IMR-90 (cell line): ENCODE results near the gene OR5AR1. TPM values are rescaled to one million over a fixed set of nuclear protein-coding genes. Genes with fewer than 3 reads are reported as not detected.

Experiments
- ATAC-seq: fragments of 200-7000 bp; cut with Tn5 transposase; 2 replicates; pipeline ENCODE4 v1.9.1; 2020; ENCODE audit warnings: low read depth, mild to moderate bottlenecking, moderate library complexity
- BruUV-seq: library from RNA; stranded (reverse); fragments of 400-500 nt; replicated peaks from 2 replicates; lab custom pipeline; 2021; lab: Mats Ljungman, UMichigan
- CTCF ChIA-PET: fragments of 300-600 bp; formaldehyde crosslinking; extraction: SDS; loops from one replicate; lab custom pipeline; 2021; ENCODE audit warnings: antibody characterized with exemption; lab: Yijun Ruan, JAX
- POLR2A ChIA-PET: fragments of 300-600 bp; sonication (Branson Sonifier 250); formaldehyde crosslinking; loops from one replicate; lab custom pipeline; 2022; ENCODE audit warnings: antibody characterized with exemption; ENCODE audit not compliant: unreplicated experiment; lab: Charles Lee
- DNase-seq: peaks from one replicate; pipeline ENCODE4 v3.0.0; 2013
- H2AFZ ChIP-seq: replicated peaks from 2 replicates; pipeline ENCODE3; 2013; ENCODE audit warnings: low read length, mild to moderate bottlenecking; ENCODE audit not compliant: poor library complexity
- H2AK5ac ChIP-seq: 2 replicates; pipeline ENCODE4 v1.6.1; 2013; ENCODE audit warnings: low read depth, low read length, inconsistent platforms
- H2AK9ac ChIP-seq: replicated peaks from 2 replicates; pipeline ENCODE3; 2013; ENCODE audit warnings: mild to moderate bottlenecking, low read depth, low read length, moderate library complexity; ENCODE audit not compliant: poor library complexity
- H2BK120ac ChIP-seq: 2 replicates; pipeline ENCODE4 v1.6.1; 2013; ENCODE audit warnings: low read depth, low read length, inconsistent platforms
- H2BK15ac ChIP-seq: 3 replicates; pipeline ENCODE4 v1.6.1; 2013; ENCODE audit warnings: low read depth, low read length, inconsistent platforms
- H2BK20ac ChIP-seq: 2 replicates; pipeline ENCODE4 v1.6.1; 2013; ENCODE audit warnings: low read depth, mild to moderate bottlenecking, inconsistent platforms, low read length, moderate library complexity
- H2BK5ac ChIP-seq: 2 replicates; pipeline ENCODE4 v1.6.1; 2013; ENCODE audit warnings: mild to moderate bottlenecking, low read depth, low read length, inconsistent platforms; ENCODE audit not compliant: poor library complexity, severe bottlenecking
- H3K14ac ChIP-seq: replicated peaks from 2 replicates; pipeline ENCODE4 v1.6.1; 2013; ENCODE audit warnings: low read depth, low read length, inconsistent platforms
- H3K18ac ChIP-seq: 2 replicates; pipeline ENCODE4 v1.6.1; 2013; ENCODE audit warnings: low read depth, low read length, control low read depth
- H3K23ac ChIP-seq: 2 replicates; pipeline ENCODE4 v1.6.1; 2013; ENCODE audit warnings: low read depth, low read length, inconsistent platforms
- H3K27ac ChIP-seq: 2 replicates; pipeline ENCODE4 v1.5.1; 2013; ENCODE audit warnings: mild to moderate bottlenecking, control low read depth, low read length; ENCODE audit not compliant: insufficient read depth
- H3K27me3 ChIP-seq: 2 replicates; pipeline ENCODE4 v1.6.1; 2013; ENCODE audit warnings: low read length; ENCODE audit not compliant: control insufficient read depth, insufficient read depth
- H3K36me3 ChIP-seq: 2 replicates; pipeline ENCODE4 v1.6.1; 2013; ENCODE audit warnings: low read length, mixed read lengths; ENCODE audit not compliant: control insufficient read depth, insufficient read depth
- H3K4ac ChIP-seq: 2 replicates; pipeline ENCODE4 v1.6.1; 2013; ENCODE audit warnings: low read depth, low read length, inconsistent platforms
- H3K4me1 ChIP-seq: 2 replicates; pipeline ENCODE4 v1.6.1; 2013; ENCODE audit warnings: low read length, mixed read lengths; ENCODE audit not compliant: control insufficient read depth, insufficient read depth
- H3K4me2 ChIP-seq: 2 replicates; pipeline ENCODE4 v1.6.1; 2013; ENCODE audit warnings: low read depth, mild to moderate bottlenecking, control low read depth, low read length, moderate library complexity
- H3K4me3 ChIP-seq: 2 replicates; pipeline ENCODE4 v1.5.1; 2013; ENCODE audit warnings: low read depth, mild to moderate bottlenecking, control low read depth, low read length, moderate library complexity; ENCODE audit not compliant: insufficient read depth
- H3K56ac ChIP-seq: 2 replicates; pipeline ENCODE4 v1.6.1; 2013; ENCODE audit warnings: low read length, inconsistent platforms; ENCODE audit not compliant: insufficient read depth; ENCODE audit errors: extremely low read depth
- H3K79me1 ChIP-seq, 2 experiments: 2 replicates each; pipeline ENCODE4 v1.6.1; 2013; ENCODE audit warnings: low read length in 2 of 2, inconsistent platforms in 1 of 2, low read depth in 1 of 2
- H3K9ac ChIP-seq: 2 replicates; pipeline ENCODE4 v1.6.1; 2013; ENCODE audit warnings: low read depth, low read length, control low read depth
- H3K9me1 ChIP-seq: 2 replicates; pipeline ENCODE4 v1.6.1; 2013; ENCODE audit warnings: low read length, inconsistent platforms; ENCODE audit not compliant: insufficient read depth
- H3K9me3 ChIP-seq: 2 replicates; pipeline ENCODE4 v1.6.1; 2013; ENCODE audit warnings: low read length; ENCODE audit not compliant: control insufficient read depth, insufficient read depth
- H4K20me1 ChIP-seq: 2 replicates; pipeline ENCODE4 v1.6.1; 2013; ENCODE audit warnings: low read length, inconsistent platforms; ENCODE audit not compliant: insufficient read depth
- H4K5ac ChIP-seq: 2 replicates; pipeline ENCODE4 v1.6.1; 2013; ENCODE audit warnings: mild to moderate bottlenecking, low read depth, low read length, control low read depth
- H4K8ac ChIP-seq, 2 experiments: 2 replicates each; pipeline ENCODE4 v1.6.1; 2013; ENCODE audit warnings: low read depth in 2 of 2, low read length in 2 of 2, control low read depth in 1 of 2, inconsistent platforms in 1 of 2
- H4K91ac ChIP-seq: 2 replicates; pipeline ENCODE4 v1.6.1; 2013; ENCODE audit warnings: low read depth, low read length, inconsistent platforms; ENCODE audit not compliant: insufficient read depth
- CTCF ChIP-seq: conservative IDR thresholded peaks from 2 replicates; pipeline ENCODE4 v1.5.1; 2012; ENCODE audit warnings: mild to moderate bottlenecking, low read depth, low read length, improper control_type of control experiment
- MAFK ChIP-seq: IDR thresholded peaks from 2 replicates; pipeline ENCODE4 v1.6.1; 2012; ENCODE audit warnings: low read depth, low read length, improper control_type of control experiment
- POLR2A ChIP-seq: IDR thresholded peaks from 2 replicates; pipeline ENCODE4 v1.6.1; 2012; ENCODE audit warnings: mild to moderate bottlenecking, low read depth, low read length
- RCOR1 ChIP-seq: IDR thresholded peaks from 2 replicates; pipeline ENCODE4 v1.6.1; 2012; ENCODE audit warnings: mild to moderate bottlenecking, low read length, improper control_type of control experiment; ENCODE audit not compliant: insufficient replicate concordance
- WGBS, 2 experiments: methylation state at CpG; one replicate each; pipeline versions ENCODE4 v1.1.5 to v1.1.7; 2013; ENCODE audit warnings: missing lambda C conversion rate in 2 of 2; ENCODE audit not compliant: insufficient read length in 1 of 2; ENCODE audit errors: extremely low coverage in 2 of 2; 5-methylcytosine and 5-hydroxymethylcytosine counted together
- dilution Hi-C: fragments of 300-500 bp; cut with HindIII; formaldehyde crosslinking; loops from one replicate; pipeline ENCODE4 v1.14.3; 2018; ENCODE audit warnings: low sequenced_read_pairs; ENCODE audit not compliant: unreplicated experiment
- in situ Hi-C: fragments of 300-500 bp; cut with MboI; formaldehyde crosslinking; loops from 3 replicates; pipeline ENCODE4 v1.14.3; 2019; ENCODE audit warnings: low sequenced_read_pairs, inconsistent platforms, mixed read lengths
- intact Hi-C: fragments of 100-400 bp; cut with micrococcal nuclease; formaldehyde crosslinking; loops from 2 replicates; pipeline ENCODE4 v1.10.0; 2022
- polyA plus RNA-seq, 3 experiments: library from polyadenylated mRNA; depleted of rRNA; stranded (reverse); fragments of >200 nt; gene quantifications; 2 replicates each; pipeline ENCODE4 v1.2.3, GENCODE V29; 2012; ENCODE audit warnings: low replicate concordance in 1 of 3
- total RNA-seq: library from RNA; depleted of rRNA; stranded (reverse); fragments of >200 nt; gene quantifications from 2 replicates; pipeline ENCODE4 v1.2.3, GENCODE V29; 2012

The OR5AR1 gene
- total and polyA plus RNA-seq, 2 of the 4 experiments (the other 2 are of a cell fraction), result not detected

- Histone ChIP-seq H2BK120ac (no peak overlapping the region), H3K9me3 (peaks cover 3% of the 10 kb centered on the region; the same call in 1 of the 2 replicates), H2AFZ (no peak overlapping the region), H3K56ac (no peak overlapping the region), H3K36me3 (no peaks in the 10 kb centered on the region), H4K8ac (no peak overlapping the region), H4K5ac (no peak overlapping the region), H3K4me1 (no peaks in the 10 kb centered on the region), H4K20me1 (no peaks in the 10 kb centered on the region), H2BK15ac (no peak overlapping the region), H2BK20ac (no peak overlapping the region), H4K91ac (no peak overlapping the region), H2AK9ac (no peak overlapping the region), H2BK5ac (no peak overlapping the region), H3K4me2 (no peak overlapping the region), H3K9ac (no peak overlapping the region), H3K23ac (no peak overlapping the region), H3K18ac (no peak overlapping the region), H3K27me3 (no peaks in the 10 kb centered on the region), H3K9me1 (no peaks in the 10 kb centered on the region), H3K79me1 (no peaks in the 10 kb centered on the region), H3K4ac (no peak overlapping the region), H3K27ac (no peak overlapping the region), H2AK5ac (no peak overlapping the region), H3K14ac (no peak overlapping the region), H3K4me3 (no peak overlapping the region)
- intact Hi-C loops, result no loop called here
- in situ Hi-C loops, result no loop called here
- no CpG with 5 or more reads among the region's 3 CpGs for WGBS, 2 experiments
- BruUV-seq, result no TSS peak
- CTCF ChIA-PET, result no interaction called here
- dilution Hi-C loops, result no loop called here
- POLR2A ChIA-PET, result no interaction called here
- ATAC-seq (no peak), DNase-seq (no peak)
- TF ChIP-seq RCOR1 (no peak), POLR2A (no peak), CTCF (no peak), MAFK (no peak)
These were observed 26.0 kb upstream of the OR5AR1 start for GRCh38 chr11:56637500-56637899.
